Right renal pelvis (tissue), 4 donors: ENCODE data around the gene SLC25A15. TPM values are rescaled to one million over a fixed set of nuclear protein-coding genes. Genes with fewer than 3 reads are reported as not detected.

ENCODE experiments used
- DNase-seq, 4 donors: peaks; one replicate each; pipeline ENCODE4 v3.0.0-alpha.2; 2013; ENCODE audit warnings: low read depth in 4 of 4, low spot score in 3 of 4, missing footprints in 1 of 4
- polyA plus RNA-seq, 4 donors: library from polyadenylated mRNA; unstranded; fragments of 120-200 nt; gene quantifications; one replicate each; pipeline ENCODE4 v1.2.1, GENCODE V29; 2013; ENCODE audit not compliant: insufficient read length in 4 of 4

SLC25A15 gene
- polyA plus RNA-seq = 10 to 100 TPM; 16.1 to 18.8 (median 16.4) TPM

- peak; percentile 50 to 62 (median 56) for DNase-seq
Observed at GRCh38 chr13:40789275-40790153, at the start of gene SLC25A15. SLC25A15 (plus strand) TSS chr13:40789611; CDS start chr13:40793227, 3,616 bp downstream.

- no peak for DNase-seq
Observed at GRCh38 chr13:40749327-40749726, 40.1 kb upstream of the SLC25A15 start.

GRCh38 chr13:40755082-40755700 lies 34.2 kb upstream of the SLC25A15 start:
- DNase-seq = no peak

GRCh38 chr13:40756042-40756441 lies 33.4 kb upstream of the SLC25A15 start:
- DNase-seq = no peak

GRCh38 chr13:40758811-40759210 lies 30.6 kb upstream of the SLC25A15 start:
- no peak for DNase-seq

- no peak for DNase-seq
Observed at GRCh38 chr13:40762849-40763248, 26.6 kb upstream of the SLC25A15 start.

GRCh38 chr13:40764587-40765403 lies 24.6 kb upstream of the SLC25A15 start:
- DNase-seq = no peak

- no peak for DNase-seq
Observed at GRCh38 chr13:40765602-40766001, 23.8 kb upstream of the SLC25A15 start.

GRCh38 chr13:40769970-40770369 lies 19.4 kb upstream of the SLC25A15 start:
- no peak for DNase-seq

GRCh38 chr13:40770609-40770933 lies 18.8 kb upstream of the SLC25A15 start:
- DNase-seq = peak in 1 of 4 donors; percentile 25

GRCh38 chr13:40770934-40771618 lies 18.3 kb upstream of the SLC25A15 start, which contains the start of gene MRPS31:
MRPS31 (minus strand) TSS chr13:40771190; CDS start chr13:40771136, 54 bp downstream.
- DNase-seq = peak; percentile 87 to 90 (median 89)

GRCh38 chr13:40772765-40773473 lies 16.5 kb upstream of the SLC25A15 start:
- DNase-seq = no peak

- DNase-seq = no peak
Observed at GRCh38 chr13:40774672-40775071, 14.7 kb upstream of the SLC25A15 start.

- no peak for DNase-seq
Observed at GRCh38 chr13:40776232-40776631, 13.2 kb upstream of the SLC25A15 start.

GRCh38 chr13:40776681-40777165 lies 12.7 kb upstream of the SLC25A15 start:
- no peak for DNase-seq

GRCh38 chr13:40777166-40777808 lies 12.1 kb upstream of the SLC25A15 start:
- DNase-seq = peak in 2 of 4 donors; percentile 37 to 40

- DNase-seq = no peak
Observed at GRCh38 chr13:40777809-40778175, 11.6 kb upstream of the SLC25A15 start.

- DNase-seq = no peak
Observed at GRCh38 chr13:40779049-40779448, 10.4 kb upstream of the SLC25A15 start.

GRCh38 chr13:40779796-40780285 lies 9.6 kb upstream of the SLC25A15 start:
- DNase-seq = no peak
